Psoas muscle (tissue), 8 donors: ENCODE measurements around the gene ULK4. TPM values are rescaled to one million over a fixed set of nuclear protein-coding genes. Genes with fewer than 3 reads are reported as not detected.
"Not testable (repeated sequence)": the region's sequence is repeated elsewhere in the genome, so short reads cannot be mapped to it uniquely, and the experiment has no call there.

Source experiments
- ATAC-seq, 4 donors: fragments of 200-7000 bp; cut with Tn5 transposase; one replicate each; pipeline ENCODE4 v1.9.1; 2020; ENCODE audit warnings: moderate library complexity in 3 of 4, mild to moderate bottlenecking in 2 of 4
- DNase-seq, 2 donors: peaks; one replicate each; pipeline ENCODE4 v3.0.0-alpha.2; 2020
- H3K27ac ChIP-seq: fragments of 200-600 bp; one replicate; pipeline ENCODE4 v1.8.0; 2022
- H3K27me3 ChIP-seq, 3 donors: fragments of 200-600 bp in 1 of 3; one replicate each; pipeline versions ENCODE4 v1.6.1 to v1.8.0; 2013 to 2022; ENCODE audit warnings: low read length in 2 of 3, mild to moderate bottlenecking in 2 of 3, moderate library complexity in 1 of 3; ENCODE audit not compliant: insufficient read depth in 3 of 3
- H3K36me3 ChIP-seq, 2 donors: fragments of 200-600 bp in 1 of 2; one replicate each; pipeline versions ENCODE4 v1.6.1 to v1.8.0; 2013 to 2022; ENCODE audit warnings: low read depth in 1 of 2, mild to moderate bottlenecking in 1 of 2, moderate library complexity in 1 of 2; ENCODE audit not compliant: insufficient read depth in 1 of 2
- H3K4me1 ChIP-seq: fragments of 200-600 bp; one replicate; pipeline ENCODE4 v1.8.0; 2022
- H3K4me3 ChIP-seq: fragments of 200-600 bp; one replicate; pipeline ENCODE4 v1.8.0; 2022; ENCODE audit warnings: mild to moderate bottlenecking
- H3K9me3 ChIP-seq: fragments of 200-600 bp; one replicate; pipeline ENCODE4 v1.8.0; 2022
- WGBS, 3 donors: extraction: QIAGEN DNeasy Blood & Tissue Kit; methylation state at CpG; one replicate each; pipeline versions ENCODE4 v1.1.6 to v1.1.7; 2013; 5-methylcytosine and 5-hydroxymethylcytosine counted together
- intact Hi-C, 2 donors: fragments of 100-400 bp; cut with DNase I; formaldehyde crosslinking; loops; one replicate each; pipeline versions ENCODE4 v1.11.0 to v1.14.2; 2022
- polyA plus RNA-seq, 3 donors: library from polyadenylated mRNA; stranded (reverse); fragments of 200-250 nt; gene quantifications; one replicate each; pipeline ENCODE4 v1.2.3, GENCODE V29; 2013
- total RNA-seq, 4 donors: library from RNA; stranded (reverse); fragmentation: NEBNext Ultra II Directional in 2 of 4; extraction: Animal tissue kit (Norgen Biotek cat#: 25700) in 2 of 4; gene quantifications; one replicate each; pipeline versions ENCODE4 v1.2.1 to v1.2.4, GENCODE V29; 2021 to 2023
- TF ChIP-seq, protein P1 (sequence below): fragments of 200-600 bp; IDR thresholded peaks from one replicate; pipeline ENCODE4 v1.8.0; 2022; ENCODE audit warnings: antibody characterized with exemption
- donor health status: healthy with polysubstance abuse.
- donor health status: DM: no; HTN: no; CAD: no; lungs with moderate emphysema.
- donor health status: Bipolar disorder and iron deficiency.
- donor health status: healthy.
- donor health status: DM: yes; HTN: yes; CAD: no.
- donor health status: DM: no; HTN: no; CAD: no.
- donor health status: DM: no; HTN: no; CAD: no.
- donor health status: DM: yes; HTN: yes; CAD: no.

Gene ULK4
- total and polyA plus RNA-seq, 7 donors: 0.61 to 3.2 (median 1.0) TPM

DNA sequence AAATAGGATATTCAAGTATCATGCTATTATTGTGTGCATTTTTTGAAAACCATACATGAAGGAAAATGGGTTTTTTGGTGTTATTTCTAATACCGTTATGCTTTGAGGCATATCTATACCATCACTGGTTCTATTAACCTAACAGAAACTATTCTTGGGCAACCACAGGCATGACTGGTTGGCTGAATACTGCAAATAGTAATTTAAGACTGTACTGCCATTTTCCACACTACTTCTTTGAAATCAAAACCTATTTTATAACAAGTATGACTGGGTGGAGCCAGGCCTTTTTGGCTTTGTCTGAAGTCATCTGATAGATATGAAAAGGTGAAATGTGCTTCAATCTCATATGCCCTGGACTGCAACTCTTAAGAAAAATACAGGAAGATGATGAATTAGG is 115.1 kb downstream of the ULK4 start:
- Histone ChIP-seq H3K4me1 (no peaks in the 10 kb centered on the region), H3K27me3 (no peaks in the 10 kb centered on the region), H3K36me3 (no peaks in the 10 kb centered on the region), H3K9me3 (no peaks in the 10 kb centered on the region), H3K27ac (no peak overlapping the region), H3K4me3 (no peak overlapping the region)
- no peak for DNase-seq
- TF ChIP-seq, protein P1, sequence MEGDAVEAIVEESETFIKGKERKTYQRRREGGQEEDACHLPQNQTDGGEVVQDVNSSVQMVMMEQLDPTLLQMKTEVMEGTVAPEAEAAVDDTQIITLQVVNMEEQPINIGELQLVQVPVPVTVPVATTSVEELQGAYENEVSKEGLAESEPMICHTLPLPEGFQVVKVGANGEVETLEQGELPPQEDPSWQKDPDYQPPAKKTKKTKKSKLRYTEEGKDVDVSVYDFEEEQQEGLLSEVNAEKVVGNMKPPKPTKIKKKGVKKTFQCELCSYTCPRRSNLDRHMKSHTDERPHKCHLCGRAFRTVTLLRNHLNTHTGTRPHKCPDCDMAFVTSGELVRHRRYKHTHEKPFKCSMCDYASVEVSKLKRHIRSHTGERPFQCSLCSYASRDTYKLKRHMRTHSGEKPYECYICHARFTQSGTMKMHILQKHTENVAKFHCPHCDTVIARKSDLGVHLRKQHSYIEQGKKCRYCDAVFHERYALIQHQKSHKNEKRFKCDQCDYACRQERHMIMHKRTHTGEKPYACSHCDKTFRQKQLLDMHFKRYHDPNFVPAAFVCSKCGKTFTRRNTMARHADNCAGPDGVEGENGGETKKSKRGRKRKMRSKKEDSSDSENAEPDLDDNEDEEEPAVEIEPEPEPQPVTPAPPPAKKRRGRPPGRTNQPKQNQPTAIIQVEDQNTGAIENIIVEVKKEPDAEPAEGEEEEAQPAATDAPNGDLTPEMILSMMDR: no peak
- 92 to 98% (median 94%) methylated on average over 1 of the region's 1 CpG for WGBS, 3 donors
- no peak for ATAC-seq
- intact Hi-C loops: no loop called here

DNA sequence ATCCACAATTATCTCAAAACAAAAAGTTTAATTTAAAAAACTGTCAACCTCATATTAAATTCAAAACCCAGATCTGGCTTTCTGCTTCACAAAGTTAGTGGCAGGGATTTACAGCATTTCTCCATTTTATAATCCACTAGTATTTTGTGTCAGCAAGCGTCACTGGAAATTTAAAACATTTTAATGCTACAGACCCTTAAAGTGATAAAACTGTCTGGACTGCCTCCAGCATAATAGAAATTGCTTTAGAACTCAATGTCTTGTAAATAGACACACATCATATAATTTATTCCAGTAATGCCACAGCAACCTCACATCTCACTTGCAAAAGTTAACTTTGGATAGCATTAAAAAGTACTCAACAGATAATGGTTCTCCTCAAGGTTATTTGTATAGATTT is 116.1 kb downstream of the ULK4 start:
- no peak for DNase-seq
- no peak for ATAC-seq
- Histone ChIP-seq H3K27me3 (no peaks in the 10 kb centered on the region), H3K4me1 (no peaks in the 10 kb centered on the region), H3K27ac (no peak overlapping the region), H3K36me3 (no peaks in the 10 kb centered on the region), H3K9me3 (no peaks in the 10 kb centered on the region), H3K4me3 (no peak overlapping the region)
- 60 to 65% (median 64%) methylated on average over 1 of the region's 1 CpG for WGBS, 3 donors
- intact Hi-C loops: no loop called here
- TF ChIP-seq, protein P1: no peak

DNA sequence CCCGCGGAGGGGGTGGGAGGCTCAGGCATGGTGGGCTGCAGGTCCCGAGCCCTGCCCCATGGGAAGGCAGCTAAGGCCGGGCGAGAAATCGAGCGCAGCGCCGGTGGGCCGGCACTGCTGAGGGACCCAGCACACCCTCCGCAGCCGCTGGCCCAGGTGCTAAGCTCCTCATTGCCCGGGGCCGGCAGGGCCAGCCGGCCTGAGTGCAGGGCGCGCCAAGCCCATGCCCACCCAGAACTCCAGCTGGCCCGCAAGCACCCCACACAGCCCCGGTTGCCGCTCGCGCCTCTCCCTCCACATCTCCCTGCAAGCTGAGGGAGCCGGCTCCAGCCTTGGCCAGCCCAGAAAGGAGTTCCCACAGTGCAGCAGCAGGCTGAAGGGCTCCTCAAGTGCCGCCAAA is 117.6 kb downstream of the ULK4 start:
- H3K4me3 ChIP-seq, H3K36me3 ChIP-seq, H3K4me1 ChIP-seq, H3K9me3 ChIP-seq, intact Hi-C loops, ATAC-seq, DNase-seq, H3K27ac ChIP-seq, H3K27me3 ChIP-seq: not testable (repeated sequence)
- 98 to 100% (median 99%) methylated on average over 17 to 24 of the region's 24 CpGs for WGBS, 3 donors

DNA sequence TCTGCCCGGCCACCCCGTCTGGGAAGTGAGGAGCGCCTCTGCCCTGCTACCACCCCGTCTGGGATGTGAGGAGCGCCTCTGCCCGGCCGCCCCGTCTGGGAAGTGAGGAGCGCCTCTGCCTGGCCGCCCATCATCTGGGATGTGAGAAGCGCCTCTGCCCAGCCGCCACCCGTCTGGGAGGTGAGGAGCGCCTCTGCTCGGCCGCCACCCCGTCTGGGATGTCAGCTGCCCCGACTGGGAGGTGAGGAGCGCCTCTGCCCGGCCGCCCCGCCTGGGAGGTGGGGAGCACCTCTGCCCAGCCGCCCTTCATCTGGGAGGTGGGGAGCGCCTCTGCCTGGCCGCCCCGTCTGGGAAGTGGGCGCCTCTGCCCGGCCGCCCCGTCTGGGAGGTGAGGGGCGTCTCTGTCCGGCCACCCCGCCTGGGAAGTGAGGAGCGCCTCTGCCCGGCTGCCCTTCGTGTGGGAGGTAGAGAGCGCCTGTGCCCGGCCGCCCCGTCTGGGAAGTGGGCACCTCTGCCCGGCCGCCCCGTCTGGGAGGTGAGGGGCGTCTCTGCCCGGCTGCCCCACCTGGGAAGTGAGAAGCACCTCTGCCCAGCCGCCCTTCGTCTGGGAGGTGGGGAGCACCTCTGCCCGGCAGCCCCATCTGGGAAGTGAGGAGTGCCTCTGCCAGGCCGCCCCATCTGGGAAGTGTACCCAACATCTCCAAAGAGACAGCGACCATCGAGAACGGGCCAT is 120.8 kb downstream of the ULK4 start:
- H3K4me1 ChIP-seq, ATAC-seq, H3K36me3 ChIP-seq, H3K27me3 ChIP-seq, H3K27ac ChIP-seq, H3K9me3 ChIP-seq, intact Hi-C loops, DNase-seq, H3K4me3 ChIP-seq: not testable (repeated sequence)
- WGBS, 3 donors: 97 to 99% (median 98%) methylated on average over 51 to 52 of the region's 52 CpGs

DNA sequence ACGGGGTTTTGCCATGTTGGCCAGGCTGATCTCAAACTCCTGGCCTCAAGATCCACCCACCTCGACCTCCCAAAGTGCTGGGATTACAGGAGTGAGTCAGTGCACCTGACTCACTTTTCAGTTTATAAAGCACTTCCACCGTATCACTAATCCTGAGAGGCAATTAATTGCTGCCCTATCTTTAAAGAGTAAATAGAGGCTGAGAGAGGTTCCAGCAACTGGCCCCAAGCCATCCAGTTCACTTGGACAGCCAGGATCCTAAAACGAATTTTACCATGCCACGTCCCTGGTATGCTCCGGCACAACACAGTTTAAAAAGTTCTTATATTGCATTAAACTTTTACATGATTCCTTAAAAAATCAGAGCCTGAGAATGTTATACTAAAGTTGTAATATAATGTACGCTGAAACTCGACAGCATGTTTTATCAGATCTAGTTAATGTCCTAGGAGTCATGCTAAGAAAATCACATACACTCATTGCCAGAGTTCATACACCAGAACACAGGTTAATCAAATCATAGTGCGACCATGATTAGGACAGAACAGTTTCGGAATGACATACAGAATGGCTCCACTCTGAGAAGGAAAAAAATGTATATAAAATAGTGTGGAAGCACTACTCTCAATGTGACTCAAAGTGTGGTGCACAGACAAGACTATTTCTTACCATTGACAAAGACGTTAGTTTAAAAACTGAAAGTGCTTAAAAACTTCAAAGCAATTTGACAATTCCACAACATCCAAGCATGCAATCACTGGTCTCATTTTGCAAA is 125.4 kb downstream of the ULK4 start:
- intact Hi-C loops: no loop called here
- TF ChIP-seq, protein P1: no peak
- no peak for DNase-seq

More for the DNA sequence above, 125.4 kb downstream of the ULK4 start:
- Histone ChIP-seq H3K9me3 (peaks cover 6% of the 10 kb centered on the region), H3K27me3 (no peaks in the 10 kb centered on the region), H3K27ac (no peak overlapping the region), H3K4me3 (no peak overlapping the region), H3K4me1 (no peaks in the 10 kb centered on the region), H3K36me3 (no peaks in the 10 kb centered on the region)
- no peak for ATAC-seq
- 67 to 81% (median 71%) methylated on average over 11 of the region's 11 CpGs for WGBS, 3 donors
